ENCODE measurements around the gene AMPH.
"Not testable (repeated sequence)": the region's sequence is repeated elsewhere in the genome, so short reads cannot be mapped to it uniquely, and the experiment has no call there.

Gene AMPH

DNA sequence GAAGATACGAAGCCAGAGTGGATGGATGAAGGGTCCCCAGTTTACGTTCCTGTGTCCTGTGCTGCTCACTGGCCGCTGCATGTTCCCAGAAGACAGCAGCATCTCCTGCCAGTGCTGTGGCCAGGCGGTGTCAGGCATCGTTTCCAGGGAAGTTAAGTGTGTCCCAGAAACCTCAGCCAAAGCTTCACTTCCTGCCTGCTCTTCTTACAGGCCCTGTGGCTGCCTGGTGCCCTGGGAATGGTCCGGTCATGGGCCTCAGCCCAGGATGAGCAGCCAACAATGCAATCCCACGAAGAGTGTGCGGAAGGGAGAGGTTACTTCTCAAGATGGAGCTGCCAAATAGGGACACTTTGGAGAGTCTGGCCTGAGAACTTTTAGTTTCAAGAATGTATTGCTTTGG, 258.0 kb downstream of the AMPH start:
- H3K9me3 ChIP-seq (ENCODE audit: control extremely low read depth in 1 of 5, control insufficient read depth in 4 of 5, insufficient read depth in 2 of 5, low read depth in 1 of 5, low read length in 4 of 5), result no peaks in the 10 kb centered on the region
- no peak overlapping the region for H3K4me3 ChIP-seq (ENCODE audit: control insufficient read depth in 1 of 7, extremely low read depth in 1 of 7, insufficient read depth in 4 of 7, low read depth in 2 of 7, low read length in 6 of 7)
- ChIA-PET POLR2A (no interaction called here), CTCF (interaction anchor here (1.2 to 6.6 kb wide), 12 partner anchors 12 to 471 kb away, joined by 3 to 50 read pairs (median 10); partner anchors contain the start of gene SFRP4)
- H3K36me3 ChIP-seq (ENCODE audit: control insufficient read depth in 4 of 4, insufficient read depth in 4 of 4, low read length in 3 of 4), result peaks cover 0 to 31% (median 2%) of the 10 kb centered on the region in 4 experiments
- peaks cover 11 to 25% (median 16%) of the 10 kb centered on the region in 4 experiments for H3K4me1 ChIP-seq (ENCODE audit: control extremely low read depth in 1 of 4, control insufficient read depth in 4 of 4, insufficient read depth in 4 of 4, low read length in 3 of 4)
- no peaks in the 10 kb centered on the region for H3K27me3 ChIP-seq (replicated peaks in 2 of 5; ENCODE audit: control insufficient read depth in 4 of 5, insufficient read depth in 5 of 5, low read length in 4 of 5)
- DNase-seq, result no peak
- H3K27ac ChIP-seq (ENCODE audit: insufficient read depth in 1 of 2, low read depth in 1 of 2, low read length in 2 of 2, poor library complexity in 1 of 2, severe bottlenecking in 2 of 2), result no peak overlapping the region
- 87% methylated on average over 8 of the region's 8 CpGs for WGBS (ENCODE audit: insufficient coverage)

GRCh38 chr7:38372290-38372689, 258.9 kb downstream of the AMPH start:
- no peaks in the 10 kb centered on the region for H3K27me3 ChIP-seq (replicated peaks in 2 of 5; ENCODE audit: control insufficient read depth in 4 of 5, insufficient read depth in 5 of 5, low read length in 4 of 5)
- WGBS (ENCODE audit: insufficient coverage), result 98% methylated on average over 5 of the region's 7 CpGs
- H3K9me3 ChIP-seq (ENCODE audit: control extremely low read depth in 1 of 5, control insufficient read depth in 4 of 5, insufficient read depth in 2 of 5, low read depth in 1 of 5, low read length in 4 of 5), result no peaks in the 10 kb centered on the region
- no peak for DNase-seq
- peaks cover 11 to 34% (median 25%) of the 10 kb centered on the region in 4 experiments for H3K4me1 ChIP-seq (ENCODE audit: control extremely low read depth in 1 of 4, control insufficient read depth in 4 of 4, insufficient read depth in 4 of 4, low read length in 3 of 4)
- ChIA-PET CTCF (interaction anchor here (1.2 to 6.6 kb wide), 3 partner anchors 36 to 470 kb away, joined by 3 to 50 read pairs (median 5); no protein-coding TSS in a partner anchor), POLR2A (no interaction called here)
- H3K4me3 ChIP-seq (ENCODE audit: control insufficient read depth in 1 of 7, extremely low read depth in 1 of 7, insufficient read depth in 4 of 7, low read depth in 2 of 7, low read length in 6 of 7), result no peak overlapping the region
- peaks cover 0 to 26% (median 2%) of the 10 kb centered on the region in 4 experiments for H3K36me3 ChIP-seq (ENCODE audit: control insufficient read depth in 4 of 4, insufficient read depth in 4 of 4, low read length in 3 of 4)
- no peak overlapping the region for H3K27ac ChIP-seq (ENCODE audit: insufficient read depth in 1 of 2, low read depth in 1 of 2, low read length in 2 of 2, poor library complexity in 1 of 2, severe bottlenecking in 2 of 2)

DNA sequence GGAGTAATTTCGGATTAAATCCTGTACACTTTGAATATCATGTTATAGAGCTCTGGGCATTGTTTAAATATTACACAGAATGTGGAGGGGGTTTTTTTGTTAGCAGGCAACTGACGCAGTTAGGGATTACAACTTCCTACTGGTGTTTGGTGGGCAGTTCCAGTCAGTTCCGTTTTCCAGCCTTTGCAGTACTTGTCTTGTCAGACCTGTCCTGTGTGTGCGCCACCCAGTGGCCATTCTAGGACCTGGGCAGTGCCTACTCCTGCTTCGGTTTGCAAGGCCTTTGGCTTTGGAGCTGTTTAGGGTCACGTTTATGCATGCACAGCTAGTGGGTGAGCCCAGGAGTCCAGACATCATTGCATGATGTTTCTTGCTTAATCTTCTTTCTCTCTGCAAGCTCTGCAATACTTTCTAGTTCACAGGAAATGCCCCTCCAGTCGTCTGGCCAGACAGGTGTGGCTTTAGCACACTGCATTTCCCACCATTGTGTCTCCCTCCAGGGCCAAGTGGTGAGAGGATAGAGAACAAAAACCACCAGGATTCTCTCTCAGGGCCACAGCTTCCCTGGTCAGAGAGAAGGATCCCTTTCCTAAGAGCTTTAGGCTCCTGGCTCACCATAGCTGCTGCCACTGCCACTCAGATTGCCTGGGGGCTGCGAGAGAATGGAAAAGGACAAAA, 261.2 kb downstream of the AMPH start:
- H3K4me1 ChIP-seq (ENCODE audit: control extremely low read depth in 1 of 4, control insufficient read depth in 4 of 4, insufficient read depth in 4 of 4, low read length in 3 of 4), result peaks cover 11 to 41% (median 31%) of the 10 kb centered on the region in 4 experiments
- H3K27me3 ChIP-seq (replicated peaks in 2 of 5; ENCODE audit: control insufficient read depth in 4 of 5, insufficient read depth in 5 of 5, low read length in 4 of 5), result no peaks in the 10 kb centered on the region
- peaks cover 0 to 16% (median 0%) of the 10 kb centered on the region in 4 experiments for H3K36me3 ChIP-seq (ENCODE audit: control insufficient read depth in 4 of 4, insufficient read depth in 4 of 4, low read length in 3 of 4)
- peak overlapping the region in 1 of 2 experiments; percentile 4 for H3K27ac ChIP-seq (ENCODE audit: insufficient read depth in 1 of 2, low read depth in 1 of 2, low read length in 2 of 2, poor library complexity in 1 of 2, severe bottlenecking in 2 of 2)
- no peaks in the 10 kb centered on the region for H3K9me3 ChIP-seq (ENCODE audit: control extremely low read depth in 1 of 5, control insufficient read depth in 4 of 5, insufficient read depth in 2 of 5, low read depth in 1 of 5, low read length in 4 of 5)
- peak overlapping the region in 2 of 7 experiments; percentile 1 to 39 for H3K4me3 ChIP-seq (ENCODE audit: control insufficient read depth in 1 of 7, extremely low read depth in 1 of 7, insufficient read depth in 4 of 7, low read depth in 2 of 7, low read length in 6 of 7)
- ChIA-PET CTCF (interaction anchor here (0.7 to 8.6 kb wide), 34 partner anchors 9 to 470 kb away, joined by 3 to 82 read pairs (median 5); no protein-coding TSS in a partner anchor), POLR2A (no interaction called here)
- peak; percentile 93 to 97 (median 97) for DNase-seq
- 33% methylated on average over 7 of the region's 8 CpGs for WGBS (ENCODE audit: insufficient coverage)

GRCh38 chr7:38368191-38368605, 263.0 kb downstream of the AMPH start:
- 53% methylated on average over 5 of the region's 5 CpGs for WGBS (ENCODE audit: insufficient coverage)
- Histone ChIP-seq H3K27me3 (replicated peaks in 2 of 5; ENCODE audit: control insufficient read depth in 4 of 5, insufficient read depth in 5 of 5, low read length in 4 of 5) (no peaks in the 10 kb centered on the region), H3K36me3 (ENCODE audit: control insufficient read depth in 4 of 4, insufficient read depth in 4 of 4, low read length in 3 of 4) (peaks cover 0 to 13% (median 0%) of the 10 kb centered on the region in 4 experiments), H3K4me1 (ENCODE audit: control extremely low read depth in 1 of 4, control insufficient read depth in 4 of 4, insufficient read depth in 4 of 4, low read length in 3 of 4) (peaks cover 11 to 50% (median 37%) of the 10 kb centered on the region in 4 experiments), H3K9me3 (ENCODE audit: control extremely low read depth in 1 of 5, control insufficient read depth in 4 of 5, insufficient read depth in 2 of 5, low read depth in 1 of 5, low read length in 4 of 5) (no peaks in the 10 kb centered on the region), H3K27ac (ENCODE audit: insufficient read depth in 1 of 2, low read depth in 1 of 2, low read length in 2 of 2, poor library complexity in 1 of 2, severe bottlenecking in 2 of 2) (no peak overlapping the region), H3K4me3 (ENCODE audit: control insufficient read depth in 1 of 7, extremely low read depth in 1 of 7, insufficient read depth in 4 of 7, low read depth in 2 of 7, low read length in 6 of 7) (no peak overlapping the region)
- DNase-seq, result peak; percentile 80 to 84 (median 82)
- CTCF ChIA-PET, result interaction anchor here (0.6 to 8.6 kb wide), 24 partner anchors 9 to 466 kb away, joined by 3 to 82 read pairs (median 6); no protein-coding TSS in a partner anchor
- POLR2A ChIA-PET, result interaction anchor here (0.6 to 0.9 kb wide), 2 partner anchors 134 to 467 kb away, joined by 3 to 10 read pairs; no protein-coding TSS in a partner anchor

GRCh38 chr7:38367301-38367890, 263.8 kb downstream of the AMPH start:
- ChIA-PET CTCF (interaction anchor here (0.6 to 8.6 kb wide), 19 partner anchors 9 to 468 kb away, joined by 3 to 82 read pairs (median 9); no protein-coding TSS in a partner anchor), POLR2A (interaction anchor here (0.9 kb wide), 1 partner anchor 466 kb away, joined by 3 read pairs; no protein-coding TSS in a partner anchor)
- Histone ChIP-seq H3K9me3 (ENCODE audit: control extremely low read depth in 1 of 5, control insufficient read depth in 4 of 5, insufficient read depth in 2 of 5, low read depth in 1 of 5, low read length in 4 of 5) (no peaks in the 10 kb centered on the region), H3K4me1 (ENCODE audit: control extremely low read depth in 1 of 4, control insufficient read depth in 4 of 4, insufficient read depth in 4 of 4, low read length in 3 of 4) (peaks cover 11 to 58% (median 45%) of the 10 kb centered on the region in 4 experiments), H3K27me3 (replicated peaks in 2 of 5; ENCODE audit: control insufficient read depth in 4 of 5, insufficient read depth in 5 of 5, low read length in 4 of 5) (no peaks in the 10 kb centered on the region), H3K27ac (ENCODE audit: insufficient read depth in 1 of 2, low read depth in 1 of 2, low read length in 2 of 2, poor library complexity in 1 of 2, severe bottlenecking in 2 of 2) (no peak overlapping the region), H3K36me3 (ENCODE audit: control insufficient read depth in 4 of 4, insufficient read depth in 4 of 4, low read length in 3 of 4) (peaks cover 0 to 10% (median 0%) of the 10 kb centered on the region in 4 experiments), H3K4me3 (ENCODE audit: control insufficient read depth in 1 of 7, extremely low read depth in 1 of 7, insufficient read depth in 4 of 7, low read depth in 2 of 7, low read length in 6 of 7) (peak overlapping the region in 1 of 7 experiments; percentile 30)
- peak in 2 of 3 donors; percentile 78 to 84 for DNase-seq
- 100% methylated on average over 1 of the region's 1 CpG for WGBS (ENCODE audit: insufficient coverage)

DNA sequence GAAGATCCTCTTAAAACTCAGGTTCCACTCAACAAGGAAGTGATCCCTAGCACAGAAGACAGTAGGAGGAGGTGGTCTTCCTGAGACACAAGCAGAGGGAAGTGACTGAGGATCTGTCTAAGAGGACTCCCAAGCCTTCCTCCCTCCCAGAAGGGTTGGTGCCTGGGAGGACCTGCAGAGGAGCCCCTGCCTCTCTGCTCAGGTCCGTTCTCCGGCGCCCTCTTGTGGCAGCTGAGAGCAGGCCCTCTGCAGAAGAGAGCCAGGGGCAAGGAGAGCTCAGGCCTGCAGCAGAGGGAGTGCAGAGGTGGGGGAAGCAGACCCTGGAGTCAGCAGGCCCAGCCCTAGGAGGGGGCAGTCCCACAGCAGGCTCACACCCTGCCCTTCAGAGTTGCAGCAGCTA, 267.8 kb downstream of the AMPH start:
- H3K27ac ChIP-seq (ENCODE audit: insufficient read depth in 1 of 2, low read depth in 1 of 2, low read length in 2 of 2, poor library complexity in 1 of 2, severe bottlenecking in 2 of 2); POLR2A ChIA-PET; H3K4me3 ChIP-seq (ENCODE audit: control insufficient read depth in 1 of 7, extremely low read depth in 1 of 7, insufficient read depth in 4 of 7, low read depth in 2 of 7, low read length in 6 of 7); H3K36me3 ChIP-seq (ENCODE audit: control insufficient read depth in 4 of 4, insufficient read depth in 4 of 4, low read length in 3 of 4); H3K9me3 ChIP-seq (ENCODE audit: control extremely low read depth in 1 of 5, control insufficient read depth in 4 of 5, insufficient read depth in 2 of 5, low read depth in 1 of 5, low read length in 4 of 5); H3K27me3 ChIP-seq (replicated peaks in 2 of 5; ENCODE audit: control insufficient read depth in 4 of 5, insufficient read depth in 5 of 5, low read length in 4 of 5): not testable (repeated sequence)
- CTCF ChIA-PET, result interaction anchor here (0.6 to 8.6 kb wide), 5 partner anchors 21 to 148 kb away, joined by 3 to 82 read pairs (median 6); no protein-coding TSS in a partner anchor
- WGBS (ENCODE audit: insufficient coverage), result 25% methylated on average over 3 of the region's 3 CpGs
- peak in 2 of 3 donors; percentile 59 to 64 for DNase-seq
- peaks cover 6 to 64% (median 57%) of the 10 kb centered on the region in 4 experiments for H3K4me1 ChIP-seq (ENCODE audit: control extremely low read depth in 1 of 4, control insufficient read depth in 4 of 4, insufficient read depth in 4 of 4, low read length in 3 of 4)

All from common myeloid progenitor, CD34-positive (primary cell).